Endothelial cell of umbilical vein (primary cell): Measurements from ENCODE around the gene MYO1G.

Source experiments
- CTCF ChIP-seq, 2 donors: IDR thresholded peaks; 1 replicate in 1 of 2; 2 replicates in 1 of 2; pipeline ENCODE4 v1.5.1; 2011; ENCODE audit warnings: low read length in 2 of 2, mild to moderate bottlenecking in 2 of 2, moderate library complexity in 2 of 2, control low read depth in 1 of 2, inconsistent platforms in 1 of 2, low read depth in 1 of 2; ENCODE audit not compliant: insufficient read depth in 1 of 2; ENCODE audit errors: extremely low read depth in 1 of 2
- EZH2 ChIP-seq: IDR thresholded peaks from 2 replicates; pipeline ENCODE4 v1.6.1; 2012; ENCODE audit warnings: borderline replicate concordance, low read depth, mild to moderate bottlenecking, moderate library complexity, low read length, inconsistent platforms; ENCODE audit not compliant: severe bottlenecking
- GATA2 ChIP-seq: IDR thresholded peaks from 2 replicates; pipeline ENCODE4 v1.7.0; 2011; ENCODE audit warnings: low read depth, mild to moderate bottlenecking, moderate library complexity, mixed read lengths, low read length; ENCODE audit not compliant: insufficient read length, insufficient read depth
- JUN ChIP-seq: IDR thresholded peaks from 2 replicates; pipeline ENCODE4 v1.6.1; 2011; ENCODE audit warnings: borderline replicate concordance, low read depth; ENCODE audit not compliant: insufficient read length, insufficient read depth
- MAX ChIP-seq: IDR thresholded peaks from 2 replicates; pipeline ENCODE4 v1.6.1; 2011; ENCODE audit not compliant: insufficient read depth, insufficient read length
- POLR2A ChIP-seq: IDR thresholded peaks from 2 replicates; pipeline ENCODE4 v1.6.1; 2012; ENCODE audit warnings: low read depth, mild to moderate bottlenecking, control low read depth, low read length
- POLR2AphosphoS5 ChIP-seq: IDR thresholded peaks from 2 replicates; pipeline ENCODE4 v1.6.1; 2012; ENCODE audit warnings: low read depth, mild to moderate bottlenecking, control low read depth, low read length, moderate library complexity; ENCODE audit not compliant: insufficient read depth

- TF ChIP-seq CTCF (IDR thresholded peaks at IDR 0.05; ENCODE audit: extremely low read depth in 1 of 2, insufficient read depth in 1 of 2, low read depth in 1 of 2, low read length in 2 of 2): no peak
- no peak for TF ChIP-seq POLR2A
- no peak for TF ChIP-seq MAX
- TF ChIP-seq JUN: no peak
- no peak for TF ChIP-seq GATA2
- TF ChIP-seq POLR2AphosphoS5: no peak
- no peak for TF ChIP-seq EZH2
Observed at GRCh38 chr7:44982970-44983369, 4.2 kb upstream of the MYO1G start.
